ENCODE data around the gene PKD2L1. TPM values are rescaled to one million over a fixed set of nuclear protein-coding genes. Genes with fewer than 3 reads are reported as not detected.
A peak's percentile ranks its signal among the peaks of the same experiment; 100 is the strongest.

Gene PKD2L1
- total and polyA plus RNA-seq, 8 donors: 0.11 to 0.54 TPM; not detected in 6

DNA sequence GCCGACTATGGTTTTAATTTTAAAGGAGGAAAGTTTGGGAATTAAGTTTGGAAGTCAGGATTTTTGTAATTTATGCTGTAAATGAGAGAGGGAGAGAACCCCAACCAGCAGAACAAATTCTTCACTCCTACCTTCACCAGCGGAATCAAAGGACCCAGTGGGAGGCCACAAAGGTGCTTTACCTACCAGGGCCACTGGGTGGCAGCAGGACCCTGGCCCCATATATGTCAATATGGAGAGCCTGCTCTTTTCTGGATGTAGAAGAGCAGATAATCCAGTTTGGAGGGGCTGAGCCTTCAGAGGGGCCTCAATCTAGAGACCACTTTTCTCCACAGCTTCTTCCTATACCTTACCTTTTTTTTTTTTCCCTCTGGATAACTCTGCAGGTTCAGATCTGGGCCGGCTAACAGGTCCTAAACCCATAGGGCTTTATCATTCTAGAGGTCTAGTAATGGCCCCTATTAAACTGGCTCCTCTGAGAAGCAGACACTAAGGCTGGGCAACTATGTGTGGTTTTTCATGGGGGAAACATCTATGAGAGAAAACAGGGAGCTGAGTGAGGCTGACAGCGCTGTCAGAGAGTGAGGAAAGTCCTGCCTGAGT is 8.5 kb upstream of the PKD2L1 start:
- TF ChIP-seq, protein P1, sequence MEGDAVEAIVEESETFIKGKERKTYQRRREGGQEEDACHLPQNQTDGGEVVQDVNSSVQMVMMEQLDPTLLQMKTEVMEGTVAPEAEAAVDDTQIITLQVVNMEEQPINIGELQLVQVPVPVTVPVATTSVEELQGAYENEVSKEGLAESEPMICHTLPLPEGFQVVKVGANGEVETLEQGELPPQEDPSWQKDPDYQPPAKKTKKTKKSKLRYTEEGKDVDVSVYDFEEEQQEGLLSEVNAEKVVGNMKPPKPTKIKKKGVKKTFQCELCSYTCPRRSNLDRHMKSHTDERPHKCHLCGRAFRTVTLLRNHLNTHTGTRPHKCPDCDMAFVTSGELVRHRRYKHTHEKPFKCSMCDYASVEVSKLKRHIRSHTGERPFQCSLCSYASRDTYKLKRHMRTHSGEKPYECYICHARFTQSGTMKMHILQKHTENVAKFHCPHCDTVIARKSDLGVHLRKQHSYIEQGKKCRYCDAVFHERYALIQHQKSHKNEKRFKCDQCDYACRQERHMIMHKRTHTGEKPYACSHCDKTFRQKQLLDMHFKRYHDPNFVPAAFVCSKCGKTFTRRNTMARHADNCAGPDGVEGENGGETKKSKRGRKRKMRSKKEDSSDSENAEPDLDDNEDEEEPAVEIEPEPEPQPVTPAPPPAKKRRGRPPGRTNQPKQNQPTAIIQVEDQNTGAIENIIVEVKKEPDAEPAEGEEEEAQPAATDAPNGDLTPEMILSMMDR (IDR thresholded peaks at IDR 0.05): peak; percentile 66 to 86 (median 78)
- Histone ChIP-seq H3K27me3 (peaks cover 0 to 6% (median 0%) of the 10 kb centered on the region in 4 donors), H3K4me1 (no peaks in the 10 kb centered on the region), H3K4me3 (no peak overlapping the region), H3K9me3 (no peaks in the 10 kb centered on the region), H3K27ac (no peak overlapping the region), H3K36me3 (no peaks in the 10 kb centered on the region)
- WGBS, 2 donors: 50 to 53% methylated on average over 4 of the region's 4 CpGs
- intact Hi-C loops (cut with DNase I): loop anchor here in 1 of 3 donors (2.0 to 5.0 kb wide), 2 partner anchors 94 to 179 kb away; partner anchors contain the start of gene SEC31B
- ATAC-seq (peak; percentile 79 to 93 (median 88)), FAIRE-seq (no peak), DNase-seq (peak; percentile 56 to 90 (median 82))

- intact Hi-C loops (cut with DNase I): loop anchor here in 1 of 3 donors (5.0 kb wide), 1 partner anchor 183 kb away; the partner anchor contains the start of gene SEC31B
Measured at GRCh38 chr10:100334762-100335161, 4.7 kb upstream of the PKD2L1 start.

GRCh38 chr10:100333661-100334440 is 3.8 kb upstream of the PKD2L1 start:
- no peaks in the 10 kb centered on the region for H3K4me1 ChIP-seq
- WGBS, 2 donors: 77 to 80% methylated on average over 2 of the region's 2 CpGs
- TF ChIP-seq, protein P1 (IDR thresholded peaks at IDR 0.05): no peak
- ATAC-seq: no peak
- no peak overlapping the region for H3K27ac ChIP-seq
- intact Hi-C loops (cut with DNase I): no loop called here
- no peak for FAIRE-seq
- H3K36me3 ChIP-seq: no peaks in the 10 kb centered on the region
- H3K4me3 ChIP-seq: no peak overlapping the region
- H3K27me3 ChIP-seq: peaks cover 0 to 6% (median 0%) of the 10 kb centered on the region in 4 donors
- no peak for DNase-seq
- no peaks in the 10 kb centered on the region for H3K9me3 ChIP-seq

More at GRCh38 chr10:100334762-100335161, 4.7 kb upstream of the PKD2L1 start:
- Histone ChIP-seq H3K36me3 (no peaks in the 10 kb centered on the region), H3K27me3 (peaks cover 0 to 6% (median 0%) of the 10 kb centered on the region in 4 donors), H3K27ac (no peak overlapping the region), H3K4me3 (no peak overlapping the region), H3K9me3 (no peaks in the 10 kb centered on the region), H3K4me1 (no peaks in the 10 kb centered on the region)
- DNase-seq (no peak), ATAC-seq (no peak), FAIRE-seq (no peak)
- WGBS, 2 donors: 57 to 74% methylated on average over 9 of the region's 9 CpGs
- TF ChIP-seq, protein P1 (IDR thresholded peaks at IDR 0.05): no peak

DNA sequence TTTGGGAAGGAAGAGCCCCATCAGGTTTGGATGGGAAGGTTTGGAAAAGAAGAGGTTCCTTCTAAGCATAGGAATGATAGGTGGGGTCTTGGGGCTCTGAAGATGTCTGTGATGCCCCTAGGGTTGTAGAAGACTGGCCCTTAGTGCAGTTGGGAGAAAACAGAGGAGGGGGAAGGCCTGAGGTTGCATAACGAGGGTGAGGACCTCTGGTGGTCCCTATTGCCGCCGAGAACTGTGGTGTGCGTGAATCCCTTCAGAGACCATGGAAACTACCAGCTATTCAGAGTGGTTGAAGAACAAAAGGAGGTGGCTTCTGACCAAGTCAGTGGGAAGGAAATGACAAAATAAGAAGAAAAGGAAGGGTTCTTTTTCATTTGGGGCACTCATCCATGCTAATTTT is 3.1 kb upstream of the PKD2L1 start:
- no peaks in the 10 kb centered on the region for H3K9me3 ChIP-seq
- TF ChIP-seq, protein P1 (IDR thresholded peaks at IDR 0.05): no peak
- H3K4me3 ChIP-seq: no peak overlapping the region
- no peak for ATAC-seq
- H3K36me3 ChIP-seq: no peaks in the 10 kb centered on the region
- no peak for DNase-seq
- H3K27me3 ChIP-seq: peaks cover 0 to 6% (median 0%) of the 10 kb centered on the region in 4 donors
- H3K4me1 ChIP-seq: no peaks in the 10 kb centered on the region
- no peak for FAIRE-seq
- WGBS, 2 donors: 55 to 62% methylated on average over 4 of the region's 4 CpGs
- intact Hi-C loops (cut with DNase I): no loop called here
- no peak overlapping the region for H3K27ac ChIP-seq

Data from pancreas (tissue), 10 donors.